T-cell (primary cell): ENCODE data around the gene CDK17. TPM values are rescaled to one million over a fixed set of nuclear protein-coding genes. Genes with fewer than 3 reads are reported as not detected.

Experiments
- ATAC-seq, 4 experiments: fragments of 200-7000 bp in 3 of 4; fragments of 150-1000 bp in 1 of 4; cut with Tn5 transposase; replicated peaks in 1 of 4; 1 replicate in 3 of 4; 2 replicates in 1 of 4; pipeline ENCODE4 v1.10.0; 2021; ENCODE audit warnings: moderate library complexity in 3 of 4, mild to moderate bottlenecking in 2 of 4, moderate number of reproducible peaks in 1 of 4
- CTCF ChIA-PET, 2 donors: fragments of 300-600 bp; sonication (Branson Sonifier 250); formaldehyde crosslinking; loops; one replicate each; lab custom pipeline; 2022; ENCODE audit warnings: antibody characterized with exemption in 2 of 2; lab: Charles Lee
- POLR2A ChIA-PET, 2 donors: fragments of 300-600 bp; sonication (Branson Sonifier 250); formaldehyde crosslinking; loops; one replicate each; lab custom pipeline; 2022; ENCODE audit warnings: antibody characterized with exemption in 2 of 2; lab: Charles Lee
- DNase-seq, 35 experiments: peaks; one replicate each; pipeline versions ENCODE4 v3.0.0 to v3.0.0-alpha.2; 2013 to 2023
- H3K27ac ChIP-seq: one replicate; pipeline ENCODE4 v1.5.1; 2013; ENCODE audit warnings: low read length
- H3K27me3 ChIP-seq, 2 experiments: replicated peaks in 1 of 2; 1 replicate in 1 of 2; 2 replicates in 1 of 2; pipeline versions ENCODE4 v1.6.1 to v1.7.0; 2013; ENCODE audit warnings: low read length in 1 of 2, mixed read lengths in 1 of 2; ENCODE audit not compliant: control insufficient read depth in 2 of 2, insufficient read depth in 2 of 2; ENCODE audit errors: extremely low read depth in 1 of 2
- H3K36me3 ChIP-seq, 2 donors: 1 replicate in 1 of 2; 2 replicates in 1 of 2; pipeline versions ENCODE4 v1.6.1 to v1.7.0; 2013; ENCODE audit warnings: low read length in 1 of 2; ENCODE audit not compliant: control insufficient read depth in 2 of 2, insufficient read depth in 1 of 2; ENCODE audit errors: extremely low read depth in 1 of 2
- H3K4me1 ChIP-seq, 2 experiments: 1 replicate in 1 of 2; 2 replicates in 1 of 2; pipeline versions ENCODE4 v1.6.1 to v1.7.0; 2013; ENCODE audit warnings: low read length in 2 of 2, mixed read lengths in 1 of 2; ENCODE audit not compliant: insufficient read depth in 2 of 2, control insufficient read depth in 1 of 2; ENCODE audit errors: extremely low read depth in 1 of 2
- H3K4me3 ChIP-seq, 2 donors: 1 replicate in 1 of 2; 2 replicates in 1 of 2; pipeline versions ENCODE4 v1.5.1 to v1.7.0; 2013; ENCODE audit warnings: mild to moderate bottlenecking in 2 of 2, low read length in 1 of 2, moderate library complexity in 1 of 2; ENCODE audit not compliant: control insufficient read depth in 1 of 2; ENCODE audit errors: extremely low read depth in 1 of 2
- H3K9me3 ChIP-seq: 2 replicates; pipeline ENCODE4 v1.7.0; 2013
- H3K27ac Mint-ChIP-seq, 2 donors: one replicate each; pipeline ENCODE4 v1.8.0; 2020 to 2021; ENCODE audit warnings: mild to moderate bottlenecking in 2 of 2, mixed read lengths in 2 of 2
- H3K27me3 Mint-ChIP-seq, 2 donors: one replicate each; pipeline ENCODE4 v1.8.0; 2021 to 2022; ENCODE audit warnings: mixed read lengths in 2 of 2
- H3K36me3 Mint-ChIP-seq: one replicate; pipeline ENCODE4 v1.8.0; 2021; ENCODE audit warnings: mixed read lengths
- H3K4me1 Mint-ChIP-seq, 3 donors: one replicate each; pipeline ENCODE4 v1.8.0; 2020 to 2022; ENCODE audit warnings: mixed read lengths in 3 of 3, mild to moderate bottlenecking in 1 of 3
- H3K4me3 Mint-ChIP-seq, 3 donors: one replicate each; pipeline ENCODE4 v1.8.0; 2020 to 2022; ENCODE audit warnings: mild to moderate bottlenecking in 3 of 3, mixed read lengths in 3 of 3, moderate library complexity in 3 of 3
- H3K9me3 Mint-ChIP-seq, 3 donors: one replicate each; pipeline ENCODE4 v1.8.0; 2020 to 2022; ENCODE audit warnings: mixed read lengths in 3 of 3
- WGBS: methylation state at CpG from one replicate; pipeline ENCODE4 v1.1.5; 2013; ENCODE audit warnings: missing lambda C conversion rate; ENCODE audit not compliant: insufficient coverage; 5-methylcytosine and 5-hydroxymethylcytosine counted together
- total RNA-seq, 35 experiments: library from RNA in 6 of 35; stranded (reverse) in 6 of 35; fragments of 120-200 nt in 1 of 35; gene quantifications; one replicate each; pipeline versions ENCODE4 v1.2.1 to v1.2.4 and lab custom pipeline; 2013 to 2026

CDK17 gene
- total RNA-seq, 5 donors from 2014 or later (not counting 1 experiment from before 2014, with no cell fraction given): 56.4 to 114 (median 72.2) TPM

- Histone ChIP-seq H3K9me3 (no peaks in the 10 kb centered on the region), H3K27me3 (no peaks in the 10 kb centered on the region), H3K4me3 (no peak overlapping the region), H3K27ac (no peak overlapping the region), H3K36me3 (peaks cover 7 to 34% of the 10 kb centered on the region in 2 donors), H3K4me1 (peaks cover 4 to 17% of the 10 kb centered on the region in 2 experiments)
- Mint-ChIP-seq H3K36me3 (peaks cover 46% of the 10 kb centered on the region), H3K4me1 (peaks cover 24 to 53% (median 43%) of the 10 kb centered on the region in 3 donors), H3K9me3 (no peaks in the 10 kb centered on the region), H3K27me3 (no peaks in the 10 kb centered on the region), H3K27ac (no peak overlapping the region), H3K4me3 (no peak overlapping the region)
- POLR2A ChIA-PET: no interaction called here
- DNase-seq (no peak), ATAC-seq (no peak)
- CTCF ChIA-PET: interaction anchor here in 1 of 2 donors (1.0 kb wide), 1 partner anchor 64 kb away, joined by 3 read pairs; no protein-coding TSS in a partner anchor
- 97% methylated on average over 5 of the region's 13 CpGs for WGBS
These were observed 169.6 kb downstream of the CDK17 start for GRCh38 chr12:96230646-96231045.

- Histone ChIP-seq H3K4me1 (peaks cover 0 to 6% of the 10 kb centered on the region in 2 experiments), H3K27ac (no peak overlapping the region), H3K27me3 (no peaks in the 10 kb centered on the region), H3K9me3 (no peaks in the 10 kb centered on the region), H3K36me3 (peaks cover 7 to 53% of the 10 kb centered on the region in 2 donors), H3K4me3 (no peak overlapping the region)
- Mint-ChIP-seq H3K4me3 (no peak overlapping the region), H3K27me3 (no peaks in the 10 kb centered on the region), H3K36me3 (peaks cover 47% of the 10 kb centered on the region), H3K4me1 (peaks cover 10 to 45% (median 39%) of the 10 kb centered on the region in 3 donors), H3K27ac (no peak overlapping the region), H3K9me3 (no peaks in the 10 kb centered on the region)
- CTCF ChIA-PET: interaction anchor here in 1 of 2 donors (0.6 to 0.7 kb wide), 2 partner anchors 194 to 646 kb away, joined by 3 to 6 read pairs; no protein-coding TSS in a partner anchor
- WGBS: 100% methylated on average over 8 of the region's 12 CpGs
- POLR2A ChIA-PET: no interaction called here
- ATAC-seq (no peak), DNase-seq (no peak)
These were observed 171.5 kb downstream of the CDK17 start for GRCh38 chr12:96228566-96229248.

Other genes with a start within 250 kb of the CDK17 start
- 10 to 100 TPM; 33.8 to 62.7 (median 55.5) TPM for gene ELK3, start 206.1 kb downstream of the CDK17 start, total RNA-seq
- gene CFAP54, start 89.1 kb upstream of the CDK17 start, total RNA-seq: under 1 TPM; 0.47 to 0.95 (median 0.90) TPM